ENCODE results near the gene KCNQ5.

The KCNQ5 gene

GRCh38 chr6:72677740-72678139 lies 55.9 kb downstream of the KCNQ5 start:
- ATAC-seq (no peak), DNase-seq (no peak)

GRCh38 chr6:72683797-72684196 lies 61.9 kb downstream of the KCNQ5 start:
- peak; percentile 46 for ATAC-seq
- DNase-seq, result no peak

- ATAC-seq (peak; percentile 61), DNase-seq (no peak)
These were observed 67.5 kb downstream of the KCNQ5 start for GRCh38 chr6:72689107-72689954.

GRCh38 chr6:72691249-72691648 lies 69.4 kb downstream of the KCNQ5 start:
- DNase-seq (no peak), ATAC-seq (no peak)

- ATAC-seq (no peak), DNase-seq (no peak)
These were observed 74.2 kb downstream of the KCNQ5 start for GRCh38 chr6:72696055-72696454.

- DNase-seq, result no peak
- no peak for ATAC-seq
These were observed 77.3 kb downstream of the KCNQ5 start for GRCh38 chr6:72699159-72699558.

- no peak for ATAC-seq
- no peak for DNase-seq
These were observed 80.6 kb downstream of the KCNQ5 start for GRCh38 chr6:72702421-72702820.

GRCh38 chr6:72703093-72703492 lies 81.2 kb downstream of the KCNQ5 start:
- no peak for ATAC-seq
- DNase-seq, result no peak

- no peak for DNase-seq
- no peak for ATAC-seq
These were observed 83.1 kb downstream of the KCNQ5 start for GRCh38 chr6:72704979-72705378.

GRCh38 chr6:72709431-72709830 lies 87.6 kb downstream of the KCNQ5 start:
- ATAC-seq, result no peak
- no peak for DNase-seq

- ATAC-seq (no peak), DNase-seq (no peak)
These were observed 89.9 kb downstream of the KCNQ5 start for GRCh38 chr6:72711731-72712130.

GRCh38 chr6:72712910-72713309 lies 91.0 kb downstream of the KCNQ5 start:
- DNase-seq, result no peak
- ATAC-seq, result no peak

GRCh38 chr6:72715119-72715518 lies 93.3 kb downstream of the KCNQ5 start:
- ATAC-seq (no peak), DNase-seq (no peak)

GRCh38 chr6:72716916-72717315 lies 95.1 kb downstream of the KCNQ5 start:
- ATAC-seq (no peak), DNase-seq (no peak)

- no peak for DNase-seq
- ATAC-seq, result no peak
These were observed 98.6 kb downstream of the KCNQ5 start for GRCh38 chr6:72720464-72720863.

- no peak for DNase-seq
These were observed 99.5 kb downstream of the KCNQ5 start for GRCh38 chr6:72721346-72721745.

GRCh38 chr6:72724545-72724944 lies 102.7 kb downstream of the KCNQ5 start:
- no peak for DNase-seq
- ATAC-seq, result no peak

More at GRCh38 chr6:72721346-72721745, 99.5 kb downstream of the KCNQ5 start:
- no peak for ATAC-seq

- DNase-seq, result no peak
- no peak for ATAC-seq
These were observed 107.0 kb downstream of the KCNQ5 start for GRCh38 chr6:72728706-72729343.

- ATAC-seq (peak; percentile 28), DNase-seq (no peak)
These were observed 111.2 kb downstream of the KCNQ5 start for GRCh38 chr6:72733045-72733444.

GRCh38 chr6:72738091-72738490 lies 116.2 kb downstream of the KCNQ5 start:
- DNase-seq (no peak), ATAC-seq (no peak)

GRCh38 chr6:72739368-72739779 lies 117.5 kb downstream of the KCNQ5 start:
- no peak for DNase-seq
- peak; percentile 74 for ATAC-seq

- ATAC-seq (peak; percentile 53), DNase-seq (no peak)
These were observed 118.3 kb downstream of the KCNQ5 start for GRCh38 chr6:72740135-72740534.

GRCh38 chr6:72741083-72741482 lies 119.2 kb downstream of the KCNQ5 start:
- DNase-seq, result no peak
- no peak for ATAC-seq

Data from stimulated activated naive CD8-positive, alpha-beta T cell treated with anti-CD3 and anti-CD28 coated beads, Interleukin-15, Interleukin-2, amounts not matched to agents 100 U/mL and 50 U/mL, for 24 hours (primary cell).